Upper lobe of left lung (tissue), 6 donors: Measurements from ENCODE around the gene SNX12. TPM values are rescaled to one million over a fixed set of nuclear protein-coding genes. Genes with fewer than 3 reads are reported as not detected.

Experiments
- ATAC-seq, 2 donors: fragments of 200-7000 bp; cut with Tn5 transposase; one replicate each; pipeline ENCODE4 v1.9.1; 2022; ENCODE audit warnings: mild to moderate bottlenecking in 2 of 2, moderate library complexity in 2 of 2; ENCODE audit not compliant: low FRiP score in 2 of 2
- DNase-seq, 2 donors: peaks; one replicate each; pipeline ENCODE4 v3.0.0-alpha.2; 2019 to 2020
- H3K27ac ChIP-seq, 4 donors: fragments of 200-600 bp; sonication (generic); one replicate each; pipeline ENCODE4 v1.5.1; 2016 to 2019
- H3K27me3 ChIP-seq, 4 donors: fragments of 200-600 bp; sonication (generic); one replicate each; pipeline ENCODE4 v1.5.1; 2017 to 2019
- H3K36me3 ChIP-seq, 4 donors: fragments of 200-600 bp; sonication (generic); one replicate each; pipeline ENCODE4 v1.5.1; 2016 to 2019
- H3K4me1 ChIP-seq, 4 donors: fragments of 200-600 bp; sonication (generic); one replicate each; pipeline ENCODE4 v1.5.1; 2018 to 2019
- H3K4me3 ChIP-seq, 4 donors: fragments of 200-600 bp; sonication (generic); one replicate each; pipeline ENCODE4 v1.5.1; 2017 to 2019; ENCODE audit warnings: mild to moderate bottlenecking in 2 of 4, moderate library complexity in 1 of 4
- H3K9me3 ChIP-seq, 4 donors: fragments of 200-600 bp; sonication (generic); one replicate each; pipeline ENCODE4 v1.5.1; 2018 to 2019
- EP300 ChIP-seq, 4 donors: sonication (generic); formaldehyde crosslinking; IDR thresholded peaks; one replicate each; pipeline ENCODE4 v1.5.1; 2017; ENCODE audit warnings: antibody characterized with exemption in 4 of 4, control low read depth in 2 of 4
- POLR2A ChIP-seq, 4 donors: fragments of 450-650 bp; IDR thresholded peaks; one replicate each; pipeline ENCODE4 v1.5.1; 2016 to 2017; ENCODE audit warnings: antibody characterized with exemption in 4 of 4, mild to moderate bottlenecking in 2 of 4
- POLR2AphosphoS5 ChIP-seq, 2 donors: sonication (generic); formaldehyde crosslinking; IDR thresholded peaks; one replicate each; pipeline ENCODE4 v1.5.1; 2017; ENCODE audit warnings: antibody characterized with exemption in 2 of 2
- WGBS, 2 donors: methylation state at CpG; one replicate each; pipeline ENCODE4 v1.1.5; 2017 to 2018; 5-methylcytosine and 5-hydroxymethylcytosine counted together
- total RNA-seq, 6 donors: library from RNA; depleted of rRNA in 4 of 6; stranded (reverse); fragments of >200 nt in 4 of 6; gene quantifications; one replicate each; pipeline versions ENCODE4 v1.1.0 to v1.2.1, GENCODE V29; 2016 to 2021
- TF ChIP-seq, protein P1 (sequence below), 6 experiments: fragments of 450-650 bp in 4 of 6; fragments of 200-600 bp in 2 of 6; sonication (generic) in 2 of 6; IDR thresholded peaks; one replicate each; pipeline ENCODE4 v1.5.1; 2016 to 2019; ENCODE audit warnings: antibody characterized with exemption in 6 of 6
- donor health status: DM: no; HTN: no; CAD: no; lungs with moderate emphysema.
- donor health status: DM: no; HTN: yes; CAD: no; lungs with severe emphysema.

The SNX12 gene
- total RNA-seq, 6 donors from 2014 or later, result 26.2 to 67.4 (median 48.8) TPM

DNA sequence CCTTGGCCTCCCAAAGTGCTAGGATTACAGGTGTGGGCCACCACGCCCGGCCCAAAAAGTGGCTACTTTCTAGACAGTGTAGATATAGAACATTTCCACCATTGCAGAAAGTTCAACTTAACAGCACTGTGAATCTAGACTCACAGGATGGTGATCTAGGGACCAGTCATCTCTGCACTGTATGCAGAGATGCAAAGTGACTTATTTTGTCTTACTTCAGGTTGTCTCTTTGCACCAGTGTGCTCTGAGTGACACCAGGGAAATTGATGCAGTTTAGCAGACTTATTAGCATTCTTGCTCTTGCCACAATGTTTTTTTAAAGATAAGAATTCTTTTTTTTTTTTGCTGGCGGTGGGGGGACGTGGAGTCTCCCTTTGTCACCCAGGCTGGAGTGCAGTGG is 14.7 kb upstream of the SNX12 start:
- no peaks in the 10 kb centered on the region for H3K36me3 ChIP-seq
- TF ChIP-seq POLR2AphosphoS5 (IDR thresholded peaks at IDR 0.05) (no peak), EP300 (IDR thresholded peaks at IDR 0.05) (no peak), POLR2A (IDR thresholded peaks at IDR 0.05) (no peak)
- TF ChIP-seq, protein P1, sequence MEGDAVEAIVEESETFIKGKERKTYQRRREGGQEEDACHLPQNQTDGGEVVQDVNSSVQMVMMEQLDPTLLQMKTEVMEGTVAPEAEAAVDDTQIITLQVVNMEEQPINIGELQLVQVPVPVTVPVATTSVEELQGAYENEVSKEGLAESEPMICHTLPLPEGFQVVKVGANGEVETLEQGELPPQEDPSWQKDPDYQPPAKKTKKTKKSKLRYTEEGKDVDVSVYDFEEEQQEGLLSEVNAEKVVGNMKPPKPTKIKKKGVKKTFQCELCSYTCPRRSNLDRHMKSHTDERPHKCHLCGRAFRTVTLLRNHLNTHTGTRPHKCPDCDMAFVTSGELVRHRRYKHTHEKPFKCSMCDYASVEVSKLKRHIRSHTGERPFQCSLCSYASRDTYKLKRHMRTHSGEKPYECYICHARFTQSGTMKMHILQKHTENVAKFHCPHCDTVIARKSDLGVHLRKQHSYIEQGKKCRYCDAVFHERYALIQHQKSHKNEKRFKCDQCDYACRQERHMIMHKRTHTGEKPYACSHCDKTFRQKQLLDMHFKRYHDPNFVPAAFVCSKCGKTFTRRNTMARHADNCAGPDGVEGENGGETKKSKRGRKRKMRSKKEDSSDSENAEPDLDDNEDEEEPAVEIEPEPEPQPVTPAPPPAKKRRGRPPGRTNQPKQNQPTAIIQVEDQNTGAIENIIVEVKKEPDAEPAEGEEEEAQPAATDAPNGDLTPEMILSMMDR (IDR thresholded peaks at IDR 0.05), result no peak
- WGBS, 2 donors, result 73 to 79% methylated on average over 3 to 4 of the region's 4 CpGs
- ATAC-seq (no peak), DNase-seq (no peak)
- H3K9me3 ChIP-seq, result no peaks in the 10 kb centered on the region
- H3K4me1 ChIP-seq, result no peaks in the 10 kb centered on the region
- no peak overlapping the region for H3K4me3 ChIP-seq
- no peak overlapping the region for H3K27ac ChIP-seq
- H3K27me3 ChIP-seq, result no peaks in the 10 kb centered on the region

DNA sequence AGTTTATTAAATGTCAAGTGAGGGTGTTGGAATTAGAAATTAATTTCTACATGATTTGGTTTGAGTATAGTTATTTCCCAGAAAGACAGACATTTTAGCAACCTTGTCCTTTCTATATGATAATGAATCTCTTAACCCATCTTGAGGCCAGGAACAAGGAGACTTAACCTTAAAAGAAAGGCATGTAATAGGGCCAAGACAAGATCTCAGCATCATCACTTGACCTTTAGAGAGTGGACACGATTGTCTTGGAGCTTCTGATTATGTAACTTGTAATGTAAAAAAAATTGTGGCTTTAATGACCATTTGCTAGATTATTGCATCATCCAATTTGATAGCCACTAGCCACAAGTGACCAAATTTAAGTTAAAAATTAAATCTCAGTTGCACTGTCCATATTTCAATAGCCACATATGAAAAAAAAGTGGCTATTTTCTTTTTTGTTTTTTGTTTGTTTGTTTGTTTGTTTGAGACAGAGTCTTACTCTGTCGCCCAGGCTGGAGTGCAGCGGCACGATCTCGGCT is 14.1 kb upstream of the SNX12 start:
- no peak for DNase-seq
- H3K9me3 ChIP-seq, result no peaks in the 10 kb centered on the region
- ATAC-seq, result no peak
- no peaks in the 10 kb centered on the region for H3K27me3 ChIP-seq
- TF ChIP-seq POLR2AphosphoS5 (IDR thresholded peaks at IDR 0.05) (no peak), POLR2A (IDR thresholded peaks at IDR 0.05) (no peak), EP300 (IDR thresholded peaks at IDR 0.05) (no peak)
- TF ChIP-seq, protein P1 (IDR thresholded peaks at IDR 0.05), result no peak
- no peaks in the 10 kb centered on the region for H3K36me3 ChIP-seq
- no peaks in the 10 kb centered on the region for H3K4me1 ChIP-seq
- H3K27ac ChIP-seq, result no peak overlapping the region
- H3K4me3 ChIP-seq, result no peak overlapping the region
- 82 to 93% methylated on average over 5 of the region's 5 CpGs for WGBS, 2 donors

DNA sequence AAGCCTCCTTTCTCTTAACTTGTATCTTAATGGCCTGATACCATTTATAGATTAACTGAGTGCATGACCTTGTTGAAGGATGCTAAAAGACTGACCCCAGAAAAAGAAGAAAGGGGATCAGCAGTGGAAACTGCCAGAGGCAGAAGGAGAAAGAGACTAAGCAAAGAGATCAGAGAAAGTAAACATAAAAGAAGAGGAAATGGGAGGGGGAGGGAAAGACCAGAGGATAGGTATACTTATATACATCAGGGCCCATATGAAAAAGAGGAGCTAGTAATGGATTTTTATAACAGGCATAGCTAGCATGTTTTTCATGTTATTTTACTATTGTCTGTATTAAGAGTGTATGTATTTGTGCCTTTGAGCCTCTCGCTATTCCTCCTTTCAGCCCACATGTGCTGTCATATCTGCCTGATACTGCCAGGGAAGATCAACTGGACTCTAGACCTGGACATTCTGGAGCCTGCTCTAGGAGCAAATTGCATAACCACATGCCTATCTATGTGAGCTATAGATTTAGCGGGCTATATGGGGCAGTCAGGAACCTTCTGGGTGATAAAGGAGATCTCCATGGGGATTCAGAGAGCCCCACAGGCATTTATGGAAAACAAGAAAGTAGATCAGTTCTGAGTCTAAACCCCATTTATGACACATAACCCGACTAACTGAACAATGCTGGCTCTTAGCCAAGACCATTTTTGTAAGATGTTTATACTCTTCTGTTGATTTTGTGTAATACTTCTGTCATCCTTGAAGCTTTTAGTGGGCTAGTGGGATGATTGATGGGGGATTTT is 13.4 kb upstream of the SNX12 start:
- Histone ChIP-seq H3K9me3 (no peaks in the 10 kb centered on the region), H3K36me3 (no peaks in the 10 kb centered on the region), H3K4me3 (no peak overlapping the region), H3K27me3 (no peaks in the 10 kb centered on the region), H3K27ac (no peak overlapping the region), H3K4me1 (no peaks in the 10 kb centered on the region)
- 47 to 52% methylated on average over 3 of the region's 3 CpGs for WGBS, 2 donors
- TF ChIP-seq, protein P1 (IDR thresholded peaks at IDR 0.05), result no peak
- no peak for TF ChIP-seq EP300 (IDR thresholded peaks at IDR 0.05)
- no peak for TF ChIP-seq POLR2A (IDR thresholded peaks at IDR 0.05)
- TF ChIP-seq POLR2AphosphoS5 (IDR thresholded peaks at IDR 0.05), result no peak
- DNase-seq (no peak), ATAC-seq (no peak)

DNA sequence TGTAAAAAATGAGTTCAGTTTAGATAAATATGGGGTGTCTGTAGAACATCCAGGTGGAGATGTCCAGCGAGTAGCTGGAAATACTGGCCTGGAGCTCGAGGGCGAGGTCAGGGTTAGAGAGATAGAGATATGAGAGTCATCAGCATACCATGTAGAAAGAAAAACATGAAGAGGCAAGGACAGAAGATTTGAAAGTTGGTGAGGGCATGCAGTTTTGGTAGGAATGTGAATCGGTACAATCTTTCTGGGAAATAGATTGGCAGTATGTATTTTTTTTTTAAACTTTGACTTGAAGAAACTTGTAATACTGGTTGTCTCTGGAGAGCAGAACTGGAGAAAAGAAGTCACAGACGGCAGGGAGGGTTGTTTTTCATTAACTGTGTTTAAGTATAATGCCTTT is 2.4 kb upstream of the SNX12 start:
- H3K9me3 ChIP-seq, result no peaks in the 10 kb centered on the region
- WGBS, 2 donors, result 73 to 83% methylated on average over 5 of the region's 5 CpGs
- no peak overlapping the region for H3K4me3 ChIP-seq
- no peaks in the 10 kb centered on the region for H3K36me3 ChIP-seq
- peaks cover 0 to 7% (median 2%) of the 10 kb centered on the region in 4 donors for H3K4me1 ChIP-seq
- TF ChIP-seq, protein P1 (IDR thresholded peaks at IDR 0.05), result no peak
- TF ChIP-seq POLR2A (IDR thresholded peaks at IDR 0.05), result no peak
- ATAC-seq (no peak), DNase-seq (no peak)
- no peak overlapping the region for H3K27ac ChIP-seq
- no peaks in the 10 kb centered on the region for H3K27me3 ChIP-seq

DNA sequence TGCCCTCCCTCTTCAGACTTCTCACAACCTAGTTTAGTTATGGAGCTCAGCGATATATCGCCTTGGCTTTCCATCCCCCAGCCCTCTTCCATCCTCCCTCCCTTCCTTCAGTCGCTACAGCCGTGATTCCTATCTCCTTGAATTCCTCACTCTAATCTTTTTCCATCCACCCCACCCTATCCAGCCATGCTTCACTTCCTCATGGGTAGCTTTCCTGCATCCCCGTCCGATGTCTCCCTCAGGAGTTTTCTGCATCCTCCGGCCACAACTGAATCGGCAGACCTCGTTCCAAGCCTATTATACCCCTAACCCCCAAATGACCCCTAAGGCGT is 456 bp downstream of the SNX12 start:
- Histone ChIP-seq H3K9me3 (no peaks in the 10 kb centered on the region), H3K36me3 (no peaks in the 10 kb centered on the region), H3K4me3 (peak overlapping the region; percentile 47 to 79 (median 61)), H3K4me1 (peaks cover 0 to 7% (median 2%) of the 10 kb centered on the region in 4 donors), H3K27me3 (no peaks in the 10 kb centered on the region), H3K27ac (peak overlapping the region; percentile 70 to 89 (median 85))
- no peak for TF ChIP-seq EP300 (IDR thresholded peaks at IDR 0.05)
- no peak for TF ChIP-seq POLR2AphosphoS5 (IDR thresholded peaks at IDR 0.05)
- TF ChIP-seq, protein P1 (IDR thresholded peaks at IDR 0.05), result no peak
- no peak for TF ChIP-seq POLR2A (IDR thresholded peaks at IDR 0.05)
- WGBS, 2 donors, result 0 to 32% methylated on average over 10 of the region's 10 CpGs
- DNase-seq (no peak), ATAC-seq (peak; percentile 2 to 33)
